CD4-positive, alpha-beta T cell (primary cell): Measurements from ENCODE around the gene PCDHGA2. TPM values are rescaled to one million over a fixed set of nuclear protein-coding genes. Genes with fewer than 3 reads are reported as not detected.

Experiments
- ATAC-seq: fragments of 200-7000 bp; cut with Tn5 transposase; one replicate; pipeline ENCODE4 v1.10.0; 2022; ENCODE audit warnings: mild to moderate bottlenecking; ENCODE audit not compliant: poor library complexity
- CTCF ChIA-PET: fragments of 350-600 bp; sonication (Branson Sonifier 250); formaldehyde crosslinking; loops from one replicate; lab custom pipeline; 2021; ENCODE audit warnings: antibody characterized with exemption, inconsistent platforms; lab: Charles Lee
- POLR2A ChIA-PET: fragments of 350-600 bp; sonication (Branson Sonifier 250); formaldehyde crosslinking; loops from one replicate; lab custom pipeline; 2021; ENCODE audit warnings: antibody characterized with exemption, inconsistent platforms; lab: Charles Lee
- DNase-seq, 14 experiments: peaks; one replicate each; pipeline ENCODE4 v3.0.0-alpha.2; 2013 to 2020; ENCODE audit warnings: mixed read lengths in 2 of 14
- H3K27ac ChIP-seq, 2 donors: one replicate each; pipeline versions ENCODE4 v1.5.1 to v1.7.0; 2013; ENCODE audit warnings: low read length in 2 of 2, low read depth in 1 of 2, mild to moderate bottlenecking in 1 of 2
- H3K27me3 ChIP-seq, 2 experiments: 1 replicate in 1 of 2; 2 replicates in 1 of 2; pipeline versions ENCODE4 v1.6.1 to v1.7.0; 2013; ENCODE audit warnings: low read length in 2 of 2, control low read depth in 1 of 2, mild to moderate bottlenecking in 1 of 2, moderate library complexity in 1 of 2; ENCODE audit not compliant: insufficient read depth in 2 of 2, control insufficient read depth in 1 of 2
- H3K36me3 ChIP-seq: one replicate; pipeline ENCODE4 v1.6.1; 2013; ENCODE audit warnings: low read length, control low read depth; ENCODE audit not compliant: insufficient read depth
- H3K4me1 ChIP-seq: one replicate; pipeline ENCODE4 v1.6.1; 2013; ENCODE audit warnings: low read length, control low read depth; ENCODE audit not compliant: insufficient read depth
- H3K4me3 ChIP-seq: one replicate; pipeline ENCODE4 v1.5.1; 2013; ENCODE audit warnings: mild to moderate bottlenecking, low read length, moderate library complexity
- H3K9me3 ChIP-seq, 2 experiments: 1 replicate in 1 of 2; 2 replicates in 1 of 2; pipeline versions ENCODE4 v1.6.1 to v1.7.0; 2013; ENCODE audit warnings: low read length in 2 of 2, mild to moderate bottlenecking in 2 of 2, control low read depth in 1 of 2, moderate library complexity in 1 of 2; ENCODE audit not compliant: control insufficient read depth in 1 of 2, insufficient read depth in 1 of 2
- H3K27ac Mint-ChIP-seq: one replicate; pipeline ENCODE4 v1.8.0; 2020; ENCODE audit warnings: mixed read lengths
- H3K27me3 Mint-ChIP-seq: one replicate; pipeline ENCODE4 v1.8.0; 2021; ENCODE audit warnings: mixed read lengths
- H3K36me3 Mint-ChIP-seq: one replicate; pipeline ENCODE4 v1.8.0; 2021; ENCODE audit warnings: low read depth, mixed read lengths
- H3K4me1 Mint-ChIP-seq: one replicate; pipeline ENCODE4 v1.8.0; 2021; ENCODE audit warnings: low read depth, mixed read lengths
- H3K4me3 Mint-ChIP-seq: one replicate; pipeline ENCODE4 v1.8.0; 2020; ENCODE audit warnings: mild to moderate bottlenecking, mixed read lengths
- H3K9me3 Mint-ChIP-seq: one replicate; pipeline ENCODE4 v1.8.0; 2020; ENCODE audit warnings: mixed read lengths
- intact Hi-C, 2 experiments: fragments of 100-400 bp; cut with DNase I in 1 of 2; cut with micrococcal nuclease in 1 of 2; formaldehyde crosslinking; loops; one replicate each; pipeline versions ENCODE4 v1.15.1 to v1.9.0; 2023 to 2025; cut with DNase I, micrococcal nuclease
- total RNA-seq, 174 experiments: library from RNA in 2 of 174; stranded (reverse) in 2 of 174; gene quantifications; one replicate each; pipeline ENCODE4 v1.2.3 and lab custom pipeline; 2021 to 2026
- TF ChIP-seq, protein P1 (sequence below): fragments of 200-600 bp; IDR thresholded peaks from one replicate; pipeline ENCODE4 v1.8.0; 2022; ENCODE audit warnings: antibody characterized with exemption, mild to moderate bottlenecking

The PCDHGA2 gene
- total RNA-seq, 2 experiments from 2014 or later: not detected

DNA sequence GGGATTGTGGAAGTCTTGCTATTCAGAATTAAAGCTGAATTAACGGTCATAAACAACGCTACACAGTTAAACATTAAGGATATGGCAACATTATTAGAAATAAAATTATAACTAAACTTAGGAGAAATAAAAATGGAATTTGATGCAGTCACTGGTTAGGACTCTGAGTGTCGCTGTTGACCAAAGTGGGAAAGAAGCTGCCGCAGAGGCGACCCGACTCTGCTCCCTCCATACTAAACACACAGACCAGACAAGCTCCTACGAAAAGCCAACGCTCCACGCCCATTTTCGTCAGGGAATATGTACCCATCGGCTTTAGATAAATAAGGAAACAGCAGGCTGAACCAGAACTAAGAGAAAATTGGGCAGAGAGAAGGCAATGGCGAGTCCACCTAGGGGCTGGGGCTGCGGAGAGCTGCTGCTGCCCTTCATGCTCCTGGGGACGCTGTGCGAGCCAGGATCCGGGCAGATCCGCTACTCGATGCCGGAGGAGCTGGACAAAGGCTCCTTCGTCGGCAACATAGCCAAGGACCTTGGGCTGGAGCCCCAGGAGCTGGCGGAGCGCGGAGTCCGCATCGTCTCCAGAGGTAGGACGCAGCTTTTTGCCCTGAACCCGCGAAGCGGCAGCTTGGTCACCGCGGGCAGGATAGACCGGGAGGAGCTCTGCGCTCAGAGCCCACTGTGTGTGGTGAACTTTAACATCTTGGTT lies 25.5 kb downstream of the PCDHGA2 start, which contains the start of gene PCDHGA5:
TSS of gene PCDHGA5 (plus strand) at position 211 of the 709 bp plus-strand sequence. CDS start at position 380, 169 bp downstream.
- CTCF ChIA-PET: interaction anchor here (0.9 to 1.4 kb wide), 2 partner anchors 33 to 57 kb away, joined by 4 to 6 read pairs; partner anchors contain the start of genes PCDHGA11 and PCDHGB5
- H3K27ac Mint-ChIP-seq: no peak within 1 kb of the TSS

DNA sequence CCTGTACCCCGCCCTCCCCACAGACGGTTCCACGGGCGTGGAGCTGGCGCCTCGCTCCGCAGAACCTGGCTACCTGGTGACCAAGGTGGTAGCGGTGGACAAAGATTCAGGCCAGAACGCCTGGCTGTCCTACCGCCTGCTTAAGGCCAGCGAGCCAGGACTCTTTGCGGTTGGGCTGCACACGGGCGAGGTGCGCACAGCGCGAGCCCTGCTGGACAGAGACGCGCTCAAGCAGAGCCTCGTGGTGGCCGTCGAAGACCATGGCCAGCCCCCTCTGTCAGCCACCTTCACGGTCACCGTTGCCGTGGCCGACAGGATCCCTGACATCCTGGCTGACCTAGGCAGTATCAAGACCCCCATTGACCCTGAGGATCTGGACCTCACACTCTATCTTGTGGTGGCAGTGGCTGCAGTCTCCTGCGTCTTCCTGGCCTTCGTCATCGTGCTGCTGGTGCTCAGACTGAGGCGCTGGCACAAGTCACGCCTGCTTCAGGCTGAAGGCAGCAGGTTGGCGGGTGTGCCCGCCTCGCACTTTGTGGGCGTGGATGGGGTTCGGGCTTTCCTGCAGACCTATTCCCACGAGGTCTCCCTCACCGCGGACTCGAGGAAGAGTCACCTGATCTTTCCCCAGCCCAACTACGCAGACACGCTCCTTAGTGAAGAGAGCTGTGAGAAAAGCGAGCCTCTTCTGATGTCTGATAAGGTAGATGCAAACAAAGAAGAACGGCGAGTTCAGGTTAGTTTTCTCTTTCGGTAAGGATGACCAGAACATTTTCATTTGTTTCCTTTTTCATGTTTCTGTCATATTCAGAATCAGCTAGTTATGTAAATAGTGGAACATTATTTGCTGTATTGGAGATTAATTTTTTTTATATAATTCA lies 27.7 kb downstream of the PCDHGA2 start:
- Mint-ChIP-seq H3K27ac (no peak overlapping the region), H3K4me1 (peaks cover 11% of the 10 kb centered on the region), H3K27me3 (peaks cover 89% of the 10 kb centered on the region), H3K36me3 (peaks cover 36% of the 10 kb centered on the region), H3K9me3 (peaks cover 25% of the 10 kb centered on the region), H3K4me3 (no peak overlapping the region)
- Histone ChIP-seq H3K9me3 (peaks cover 38 to 55% of the 10 kb centered on the region in 2 experiments), H3K4me1 (peaks cover 8% of the 10 kb centered on the region), H3K4me3 (no peak overlapping the region), H3K27ac (no peak overlapping the region), H3K27me3 (peaks cover 62 to 79% of the 10 kb centered on the region in 2 experiments), H3K36me3 (no peaks in the 10 kb centered on the region)
- TF ChIP-seq, protein P1, sequence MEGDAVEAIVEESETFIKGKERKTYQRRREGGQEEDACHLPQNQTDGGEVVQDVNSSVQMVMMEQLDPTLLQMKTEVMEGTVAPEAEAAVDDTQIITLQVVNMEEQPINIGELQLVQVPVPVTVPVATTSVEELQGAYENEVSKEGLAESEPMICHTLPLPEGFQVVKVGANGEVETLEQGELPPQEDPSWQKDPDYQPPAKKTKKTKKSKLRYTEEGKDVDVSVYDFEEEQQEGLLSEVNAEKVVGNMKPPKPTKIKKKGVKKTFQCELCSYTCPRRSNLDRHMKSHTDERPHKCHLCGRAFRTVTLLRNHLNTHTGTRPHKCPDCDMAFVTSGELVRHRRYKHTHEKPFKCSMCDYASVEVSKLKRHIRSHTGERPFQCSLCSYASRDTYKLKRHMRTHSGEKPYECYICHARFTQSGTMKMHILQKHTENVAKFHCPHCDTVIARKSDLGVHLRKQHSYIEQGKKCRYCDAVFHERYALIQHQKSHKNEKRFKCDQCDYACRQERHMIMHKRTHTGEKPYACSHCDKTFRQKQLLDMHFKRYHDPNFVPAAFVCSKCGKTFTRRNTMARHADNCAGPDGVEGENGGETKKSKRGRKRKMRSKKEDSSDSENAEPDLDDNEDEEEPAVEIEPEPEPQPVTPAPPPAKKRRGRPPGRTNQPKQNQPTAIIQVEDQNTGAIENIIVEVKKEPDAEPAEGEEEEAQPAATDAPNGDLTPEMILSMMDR: no peak
- ChIA-PET CTCF (no interaction called here), POLR2A (no interaction called here)
- intact Hi-C loops: loop anchor here (10.0 kb wide), 2 partner anchors 49 to 141 kb away; partner anchors contain the start of genes PCDHB14 (in 1 of the 2), PCDHGA10 (in 1 of the 2) and PCDHGB7 (in 1 of the 2)
- DNase-seq (no peak), ATAC-seq (no peak)

More for the DNA sequence above, 25.5 kb downstream of the PCDHGA2 start, which contains the start of gene PCDHGA5:
- Mint-ChIP-seq H3K36me3 (peaks cover 39% of the 10 kb centered on the region), H3K4me1 (peaks cover 6% of the 10 kb centered on the region), H3K4me3 (no peak within 1 kb of the TSS), H3K27me3 (peaks cover 89% of the 10 kb centered on the region), H3K9me3 (peaks cover 28% of the 10 kb centered on the region)
- DNase-seq (no peak), ATAC-seq (no peak)
- TF ChIP-seq, protein P1: no peak
- no peaks in the 10 kb centered on the region for H3K36me3 ChIP-seq
- H3K4me1 ChIP-seq: peaks cover 3% of the 10 kb centered on the region
- no peak within 1 kb of the TSS for H3K27ac ChIP-seq
- POLR2A ChIA-PET: interaction anchor here (0.9 kb wide), 1 partner anchor 49 kb away, joined by 3 read pairs; the partner anchor contains the start of gene PCDHGA10
- H3K4me3 ChIP-seq: no peak within 1 kb of the TSS
- intact Hi-C loops: loop anchor here (10.0 kb wide), 2 partner anchors 51 to 139 kb away; partner anchors contain the start of genes PCDHB14 (in 1 of the 2), PCDHGA10 (in 1 of the 2) and PCDHGB7 (in 1 of the 2)
- H3K9me3 ChIP-seq: peaks cover 52 to 56% of the 10 kb centered on the region in 2 experiments
- H3K27me3 ChIP-seq: peaks cover 60 to 84% of the 10 kb centered on the region in 2 experiments
